OCI-LY7 (cell line): ENCODE measurements around the gene ATP1A3.

ENCODE experiments used
- EZH2phosphoT487 ChIP-seq: fragments of 200-600 bp; sonication (generic); IDR thresholded peaks from 2 replicates; pipeline ENCODE4 v1.6.1; 2018; ENCODE audit warnings: low read depth, borderline replicate concordance, mild to moderate bottlenecking, mixed run types, antibody characterized with exemption, low read length, moderate library complexity, mixed read lengths
- TF ChIP-seq, protein P1 (sequence below): fragments of 200-600 bp; sonication (generic); conservative IDR thresholded peaks from 2 replicates; pipeline ENCODE4 v1.5.1; 2014; ENCODE audit warnings: mild to moderate bottlenecking, antibody characterized with exemption, low read length, moderate library complexity, mixed read lengths

- TF ChIP-seq, protein P1, sequence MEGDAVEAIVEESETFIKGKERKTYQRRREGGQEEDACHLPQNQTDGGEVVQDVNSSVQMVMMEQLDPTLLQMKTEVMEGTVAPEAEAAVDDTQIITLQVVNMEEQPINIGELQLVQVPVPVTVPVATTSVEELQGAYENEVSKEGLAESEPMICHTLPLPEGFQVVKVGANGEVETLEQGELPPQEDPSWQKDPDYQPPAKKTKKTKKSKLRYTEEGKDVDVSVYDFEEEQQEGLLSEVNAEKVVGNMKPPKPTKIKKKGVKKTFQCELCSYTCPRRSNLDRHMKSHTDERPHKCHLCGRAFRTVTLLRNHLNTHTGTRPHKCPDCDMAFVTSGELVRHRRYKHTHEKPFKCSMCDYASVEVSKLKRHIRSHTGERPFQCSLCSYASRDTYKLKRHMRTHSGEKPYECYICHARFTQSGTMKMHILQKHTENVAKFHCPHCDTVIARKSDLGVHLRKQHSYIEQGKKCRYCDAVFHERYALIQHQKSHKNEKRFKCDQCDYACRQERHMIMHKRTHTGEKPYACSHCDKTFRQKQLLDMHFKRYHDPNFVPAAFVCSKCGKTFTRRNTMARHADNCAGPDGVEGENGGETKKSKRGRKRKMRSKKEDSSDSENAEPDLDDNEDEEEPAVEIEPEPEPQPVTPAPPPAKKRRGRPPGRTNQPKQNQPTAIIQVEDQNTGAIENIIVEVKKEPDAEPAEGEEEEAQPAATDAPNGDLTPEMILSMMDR: no peak
- no peak for TF ChIP-seq EZH2phosphoT487
Observed at GRCh38 chr19:42017040-42017439, 23.0 kb upstream of the ATP1A3 start.
